LNCAP (cell line): ENCODE data around the gene SLC28A3.

Source experiments
- TF ChIP-seq, protein P1 (sequence below): fragments of 450-650 bp; IDR thresholded peaks from 2 replicates; pipeline ENCODE4 v1.5.1; 2017; ENCODE audit warnings: mild to moderate bottlenecking

SLC28A3 gene

DNA sequence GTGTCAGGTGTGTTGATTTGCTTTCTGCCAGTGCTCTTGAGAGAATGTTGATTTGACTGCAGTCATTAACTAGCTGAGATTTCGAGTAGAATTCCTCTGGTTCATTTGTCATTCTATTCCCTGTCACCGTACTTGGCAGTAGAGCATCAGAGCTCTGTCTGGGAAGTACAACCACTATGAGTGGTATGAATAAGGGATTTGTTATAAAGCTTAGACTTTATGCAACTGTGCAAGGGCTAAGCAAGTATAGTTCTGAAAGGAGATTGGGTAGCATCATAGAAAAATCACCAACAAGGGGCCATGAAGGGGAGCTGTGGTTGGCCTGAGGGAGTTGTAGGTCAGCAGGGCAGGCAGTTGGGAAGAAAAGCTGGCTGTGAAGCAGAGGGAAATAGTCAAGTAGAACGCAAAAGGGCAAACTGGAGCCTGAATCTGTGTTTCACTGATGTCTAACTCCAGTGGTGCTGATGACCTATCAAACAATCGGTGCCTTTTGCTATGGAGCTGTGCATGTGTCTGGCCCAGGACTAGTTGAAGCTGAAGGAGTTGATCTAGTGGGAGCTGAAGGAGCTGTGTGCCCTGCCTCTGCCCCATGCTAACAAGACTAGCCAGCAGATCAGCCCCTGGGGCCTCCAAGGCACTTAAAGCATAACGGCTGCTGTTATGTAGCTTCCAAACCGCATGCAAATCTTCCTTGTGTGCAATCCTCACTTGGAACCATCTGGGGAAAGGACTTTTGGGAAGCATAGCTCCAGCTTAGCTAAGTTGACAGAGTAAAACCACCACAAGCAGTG, 110.0 kb downstream of the SLC28A3 start:
- TF ChIP-seq, protein P1, sequence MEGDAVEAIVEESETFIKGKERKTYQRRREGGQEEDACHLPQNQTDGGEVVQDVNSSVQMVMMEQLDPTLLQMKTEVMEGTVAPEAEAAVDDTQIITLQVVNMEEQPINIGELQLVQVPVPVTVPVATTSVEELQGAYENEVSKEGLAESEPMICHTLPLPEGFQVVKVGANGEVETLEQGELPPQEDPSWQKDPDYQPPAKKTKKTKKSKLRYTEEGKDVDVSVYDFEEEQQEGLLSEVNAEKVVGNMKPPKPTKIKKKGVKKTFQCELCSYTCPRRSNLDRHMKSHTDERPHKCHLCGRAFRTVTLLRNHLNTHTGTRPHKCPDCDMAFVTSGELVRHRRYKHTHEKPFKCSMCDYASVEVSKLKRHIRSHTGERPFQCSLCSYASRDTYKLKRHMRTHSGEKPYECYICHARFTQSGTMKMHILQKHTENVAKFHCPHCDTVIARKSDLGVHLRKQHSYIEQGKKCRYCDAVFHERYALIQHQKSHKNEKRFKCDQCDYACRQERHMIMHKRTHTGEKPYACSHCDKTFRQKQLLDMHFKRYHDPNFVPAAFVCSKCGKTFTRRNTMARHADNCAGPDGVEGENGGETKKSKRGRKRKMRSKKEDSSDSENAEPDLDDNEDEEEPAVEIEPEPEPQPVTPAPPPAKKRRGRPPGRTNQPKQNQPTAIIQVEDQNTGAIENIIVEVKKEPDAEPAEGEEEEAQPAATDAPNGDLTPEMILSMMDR = no peak

DNA sequence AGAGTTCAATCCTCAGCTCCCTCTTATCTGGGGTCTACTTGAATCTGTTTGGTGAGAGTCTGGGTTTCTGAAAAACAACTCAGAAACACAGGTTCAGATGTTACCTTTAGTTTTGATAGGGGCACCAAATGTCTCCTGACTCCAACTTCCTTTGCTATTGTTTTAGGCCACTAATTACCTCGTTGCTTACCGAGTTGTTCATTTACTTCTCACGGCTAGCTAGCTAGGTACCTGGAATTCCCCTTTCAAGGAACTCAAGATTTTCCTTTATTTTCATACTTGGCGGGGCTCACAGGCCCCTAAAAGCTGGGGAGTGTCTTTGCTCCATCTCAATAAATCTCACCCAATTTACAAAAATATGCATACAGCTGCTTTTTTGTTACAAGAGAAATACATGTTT, 111.4 kb downstream of the SLC28A3 start:
- TF ChIP-seq, protein P1 = no peak

DNA sequence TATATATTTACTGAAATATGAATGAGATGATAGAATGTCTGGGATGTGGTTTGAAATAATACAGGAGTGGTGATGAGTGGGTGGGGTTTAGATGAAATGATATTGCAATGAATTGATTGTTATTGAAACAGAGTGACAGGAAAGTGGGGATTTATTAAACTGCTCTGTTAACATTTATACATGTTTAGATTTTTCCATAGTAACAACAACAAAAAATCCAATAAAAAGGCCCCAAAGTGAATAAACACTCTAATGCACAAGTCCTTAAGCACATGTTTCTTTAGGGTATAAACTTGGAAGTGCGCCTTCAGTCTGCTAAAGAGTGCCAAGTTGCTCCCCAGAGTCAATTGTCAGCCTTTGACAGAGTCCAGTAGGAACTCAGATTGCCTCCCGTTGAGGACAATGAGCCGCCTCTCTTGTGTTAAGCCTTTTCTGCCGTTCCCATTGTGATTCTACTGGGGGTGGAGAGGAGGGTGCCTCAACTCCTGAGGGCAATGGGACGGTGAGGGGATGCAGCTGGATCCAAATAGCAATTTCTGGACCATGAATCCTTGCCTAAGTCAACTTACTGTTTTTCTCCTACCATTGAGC, 112.3 kb downstream of the SLC28A3 start:
- TF ChIP-seq, protein P1 = no peak

DNA sequence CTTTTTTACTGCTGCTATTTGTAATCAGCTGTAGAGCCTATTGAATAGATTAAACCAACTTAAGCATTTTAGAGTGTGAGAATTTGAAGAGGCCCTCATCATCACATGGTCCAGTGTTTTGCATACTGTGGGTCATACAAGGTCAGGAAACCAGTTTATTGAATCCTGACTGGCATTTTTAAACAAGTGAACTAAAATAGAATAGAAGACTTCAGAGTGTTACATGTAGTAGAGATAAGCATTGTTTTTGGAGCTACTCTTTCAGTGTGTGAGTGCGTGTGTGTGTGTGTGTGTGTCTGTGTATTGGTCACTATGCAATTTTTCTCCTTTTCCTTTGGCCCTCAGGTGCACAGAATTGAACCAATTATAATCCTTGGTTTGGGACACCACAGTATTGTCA, 114.4 kb downstream of the SLC28A3 start:
- TF ChIP-seq, protein P1 = no peak
